HG03460 (cell line): ENCODE results near the gene YDJC.
"Not testable (repeated sequence)": the region's sequence is repeated elsewhere in the genome, so short reads cannot be mapped to it uniquely, and the experiment has no call there.

ENCODE experiments used
- ATAC-seq: cut with Tn5 transposase; IDR thresholded peaks from one replicate; pipeline ENCODE4 v1.9.1; 2021; ENCODE audit not compliant: unreplicated experiment

The YDJC gene

GRCh38 chr22:21582801-21583740 lies 46.8 kb downstream of the YDJC start:
- no peak for ATAC-seq

GRCh38 chr22:21581009-21581713 lies 48.7 kb downstream of the YDJC start:
- ATAC-seq = not testable (repeated sequence)

GRCh38 chr22:21580623-21581007 lies 49.2 kb downstream of the YDJC start:
- ATAC-seq = not testable (repeated sequence)

GRCh38 chr22:21579474-21579851 lies 50.4 kb downstream of the YDJC start:
- no peak for ATAC-seq
